Measurements from ENCODE around the gene KLHL11. TPM values are rescaled to one million over a fixed set of nuclear protein-coding genes. Genes with fewer than 3 reads are reported as not detected.
"Not testable (repeated sequence)": the region's sequence is repeated elsewhere in the genome, so short reads cannot be mapped to it uniquely, and the experiment has no call there.

Gene KLHL11
- total RNA-seq, 1 donor from 2014 or later = 6.8 TPM

GRCh38 chr17:41835800-41836549, 29.2 kb downstream of the KLHL11 start, which contains the start of gene NT5C3B:
Gene NT5C3B, minus strand, starts transcription at chr17:41836232. Its CDS starts 39 bp downstream, at chr17:41836193.
- ATAC-seq = peak; percentile 80

GRCh38 chr17:41835214-41835799, 29.9 kb downstream of the KLHL11 start:
- peak; percentile 23 for ATAC-seq

GRCh38 chr17:41829961-41830360, 35.3 kb downstream of the KLHL11 start:
- not testable (repeated sequence) for ATAC-seq

GRCh38 chr17:41825175-41825845, 39.9 kb downstream of the KLHL11 start:
- ATAC-seq = no peak

- no peak for ATAC-seq
Observed at GRCh38 chr17:41824086-41824485, 41.1 kb downstream of the KLHL11 start.

- no peak for ATAC-seq
Observed at GRCh38 chr17:41823580-41823979, 41.6 kb downstream of the KLHL11 start.

- ATAC-seq = no peak
Observed at GRCh38 chr17:41823141-41823524, 42.1 kb downstream of the KLHL11 start.

GRCh38 chr17:41822216-41823140, 42.7 kb downstream of the KLHL11 start:
- no peak for ATAC-seq

GRCh38 chr17:41821776-41822175, 43.4 kb downstream of the KLHL11 start:
- no peak for ATAC-seq

GRCh38 chr17:41818024-41818423, 47.2 kb downstream of the KLHL11 start:
- no peak for ATAC-seq

- no peak for ATAC-seq
Observed at GRCh38 chr17:41816637-41817320, 48.4 kb downstream of the KLHL11 start.

GRCh38 chr17:41814195-41814594, 51.0 kb downstream of the KLHL11 start:
- ATAC-seq = no peak

- ATAC-seq = no peak
Observed at GRCh38 chr17:41813699-41814124, 51.5 kb downstream of the KLHL11 start.

- ATAC-seq = no peak
Observed at GRCh38 chr17:41813152-41813680, 52.0 kb downstream of the KLHL11 start.

- no peak for ATAC-seq
Observed at GRCh38 chr17:41812381-41813151, 52.7 kb downstream of the KLHL11 start, which contains the start of gene FKBP10. Gene FKBP10, plus strand, starts transcription at chr17:41813004. Its CDS starts 31 bp downstream, at chr17:41813035.

- peak; percentile 80 for ATAC-seq
Observed at GRCh38 chr17:41811549-41812380, 53.5 kb downstream of the KLHL11 start, which contains the start of gene P3H4. Gene P3H4, minus strand, starts transcription at chr17:41811949. Its CDS starts 34 bp downstream, at chr17:41811915.

- peak; percentile 36 for ATAC-seq
Observed at GRCh38 chr17:41810659-41811548, 54.3 kb downstream of the KLHL11 start.

GRCh38 chr17:41806685-41807445, 58.4 kb downstream of the KLHL11 start:
- ATAC-seq = no peak
